PFSK-1 (cell line): ENCODE data around the gene DRGX.

Experiments used
- FOXP2 ChIP-seq: optimal IDR thresholded peaks from 2 replicates; pipeline ENCODE3; 2011; ENCODE audit warnings: borderline replicate concordance, control low read depth, inconsistent platforms; ENCODE audit not compliant: insufficient read depth; ENCODE audit errors: extremely low read length, extremely low read depth
- POLR2AphosphoS5 ChIP-seq: IDR thresholded peaks from 2 replicates; pipeline ENCODE4 v1.6.1; 2012; ENCODE audit warnings: low read depth, mild to moderate bottlenecking, control low read depth, low read length, moderate library complexity
- REST ChIP-seq, 2 experiments: IDR thresholded peaks; 2 replicates each; pipeline versions ENCODE4 v1.6.1 to v1.8.0; 2011 to 2012; ENCODE audit warnings: low read depth in 2 of 2, low read length in 2 of 2, control low read depth in 1 of 2, inconsistent platforms in 1 of 2, mild to moderate bottlenecking in 1 of 2, moderate library complexity in 1 of 2; ENCODE audit not compliant: insufficient read depth in 1 of 2
- SIN3A ChIP-seq: IDR thresholded peaks from 2 replicates; pipeline ENCODE4 v1.6.1; 2012; ENCODE audit warnings: mild to moderate bottlenecking, low read length, moderate library complexity, borderline replicate concordance; ENCODE audit not compliant: insufficient read depth
- TAF1 ChIP-seq: IDR thresholded peaks from 2 replicates; pipeline ENCODE4 v1.6.1; 2012; ENCODE audit warnings: low read length, control low read depth, borderline replicate concordance; ENCODE audit not compliant: insufficient read depth

DNA sequence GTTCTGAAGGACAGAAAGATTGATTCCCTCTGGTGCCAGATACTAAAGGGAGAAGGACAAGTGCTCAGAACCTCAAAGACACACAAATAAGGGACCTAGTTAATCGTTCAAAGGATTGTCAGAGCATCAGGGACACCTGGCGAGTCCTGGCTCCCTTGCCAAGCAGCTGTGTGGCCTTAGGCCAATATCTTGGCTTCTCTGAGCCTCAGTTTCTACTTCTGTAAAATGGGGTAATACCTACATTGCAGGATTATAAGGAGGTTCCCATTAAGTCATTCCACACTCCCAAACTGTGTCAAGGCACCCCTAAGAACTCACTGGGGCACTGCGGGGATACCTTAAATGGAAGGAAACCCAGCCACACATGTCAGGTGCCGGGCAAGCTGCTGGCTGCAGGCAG, 29.4 kb downstream of the DRGX start:
- TF ChIP-seq POLR2AphosphoS5 = no peak
- no peak for TF ChIP-seq REST (IDR thresholded peaks at IDR 0.05; ENCODE audit: insufficient read depth in 1 of 2, low read depth in 2 of 2, low read length in 2 of 2)
- no peak for TF ChIP-seq TAF1
- no peak for TF ChIP-seq FOXP2
- no peak for TF ChIP-seq SIN3A
